IMR-90 (cell line): ENCODE results near the gene TJP1. TPM values are rescaled to one million over a fixed set of nuclear protein-coding genes. Genes with fewer than 3 reads are reported as not detected.

Experiments
- ATAC-seq: fragments of 200-7000 bp; cut with Tn5 transposase; 2 replicates; pipeline ENCODE4 v1.9.1; 2020; ENCODE audit warnings: low read depth, mild to moderate bottlenecking, moderate library complexity
- BruUV-seq: library from RNA; stranded (reverse); fragments of 400-500 nt; replicated peaks from 2 replicates; lab custom pipeline; 2021; lab: Mats Ljungman, UMichigan
- CTCF ChIA-PET: fragments of 300-600 bp; formaldehyde crosslinking; extraction: SDS; loops from one replicate; lab custom pipeline; 2021; ENCODE audit warnings: antibody characterized with exemption; lab: Yijun Ruan, JAX
- POLR2A ChIA-PET: fragments of 300-600 bp; sonication (Branson Sonifier 250); formaldehyde crosslinking; loops from one replicate; lab custom pipeline; 2022; ENCODE audit warnings: antibody characterized with exemption; ENCODE audit not compliant: unreplicated experiment; lab: Charles Lee
- DNase-seq: peaks from one replicate; pipeline ENCODE4 v3.0.0; 2013
- H2AFZ ChIP-seq: replicated peaks from 2 replicates; pipeline ENCODE3; 2013; ENCODE audit warnings: low read length, mild to moderate bottlenecking; ENCODE audit not compliant: poor library complexity
- H2AK5ac ChIP-seq: 2 replicates; pipeline ENCODE4 v1.6.1; 2013; ENCODE audit warnings: low read depth, low read length, inconsistent platforms
- H2AK9ac ChIP-seq: replicated peaks from 2 replicates; pipeline ENCODE3; 2013; ENCODE audit warnings: mild to moderate bottlenecking, low read depth, low read length, moderate library complexity; ENCODE audit not compliant: poor library complexity
- H2BK120ac ChIP-seq: 2 replicates; pipeline ENCODE4 v1.6.1; 2013; ENCODE audit warnings: low read depth, low read length, inconsistent platforms
- H2BK15ac ChIP-seq: 3 replicates; pipeline ENCODE4 v1.6.1; 2013; ENCODE audit warnings: low read depth, low read length, inconsistent platforms
- H2BK20ac ChIP-seq: 2 replicates; pipeline ENCODE4 v1.6.1; 2013; ENCODE audit warnings: low read depth, mild to moderate bottlenecking, inconsistent platforms, low read length, moderate library complexity
- H2BK5ac ChIP-seq: 2 replicates; pipeline ENCODE4 v1.6.1; 2013; ENCODE audit warnings: mild to moderate bottlenecking, low read depth, low read length, inconsistent platforms; ENCODE audit not compliant: poor library complexity, severe bottlenecking
- H3K14ac ChIP-seq: replicated peaks from 2 replicates; pipeline ENCODE4 v1.6.1; 2013; ENCODE audit warnings: low read depth, low read length, inconsistent platforms
- H3K18ac ChIP-seq: 2 replicates; pipeline ENCODE4 v1.6.1; 2013; ENCODE audit warnings: low read depth, low read length, control low read depth
- H3K23ac ChIP-seq: 2 replicates; pipeline ENCODE4 v1.6.1; 2013; ENCODE audit warnings: low read depth, low read length, inconsistent platforms
- H3K27ac ChIP-seq: 2 replicates; pipeline ENCODE4 v1.5.1; 2013; ENCODE audit warnings: mild to moderate bottlenecking, control low read depth, low read length; ENCODE audit not compliant: insufficient read depth
- H3K27me3 ChIP-seq: 2 replicates; pipeline ENCODE4 v1.6.1; 2013; ENCODE audit warnings: low read length; ENCODE audit not compliant: control insufficient read depth, insufficient read depth
- H3K36me3 ChIP-seq: 2 replicates; pipeline ENCODE4 v1.6.1; 2013; ENCODE audit warnings: low read length, mixed read lengths; ENCODE audit not compliant: control insufficient read depth, insufficient read depth
- H3K4ac ChIP-seq: 2 replicates; pipeline ENCODE4 v1.6.1; 2013; ENCODE audit warnings: low read depth, low read length, inconsistent platforms
- H3K4me1 ChIP-seq: 2 replicates; pipeline ENCODE4 v1.6.1; 2013; ENCODE audit warnings: low read length, mixed read lengths; ENCODE audit not compliant: control insufficient read depth, insufficient read depth
- H3K4me2 ChIP-seq: 2 replicates; pipeline ENCODE4 v1.6.1; 2013; ENCODE audit warnings: low read depth, mild to moderate bottlenecking, control low read depth, low read length, moderate library complexity
- H3K4me3 ChIP-seq: 2 replicates; pipeline ENCODE4 v1.5.1; 2013; ENCODE audit warnings: low read depth, mild to moderate bottlenecking, control low read depth, low read length, moderate library complexity; ENCODE audit not compliant: insufficient read depth
- H3K56ac ChIP-seq: 2 replicates; pipeline ENCODE4 v1.6.1; 2013; ENCODE audit warnings: low read length, inconsistent platforms; ENCODE audit not compliant: insufficient read depth; ENCODE audit errors: extremely low read depth
- H3K79me1 ChIP-seq, 2 experiments: 2 replicates each; pipeline ENCODE4 v1.6.1; 2013; ENCODE audit warnings: low read length in 2 of 2, inconsistent platforms in 1 of 2, low read depth in 1 of 2
- H3K9ac ChIP-seq: 2 replicates; pipeline ENCODE4 v1.6.1; 2013; ENCODE audit warnings: low read depth, low read length, control low read depth
- H3K9me1 ChIP-seq: 2 replicates; pipeline ENCODE4 v1.6.1; 2013; ENCODE audit warnings: low read length, inconsistent platforms; ENCODE audit not compliant: insufficient read depth
- H3K9me3 ChIP-seq: 2 replicates; pipeline ENCODE4 v1.6.1; 2013; ENCODE audit warnings: low read length; ENCODE audit not compliant: control insufficient read depth, insufficient read depth
- H4K20me1 ChIP-seq: 2 replicates; pipeline ENCODE4 v1.6.1; 2013; ENCODE audit warnings: low read length, inconsistent platforms; ENCODE audit not compliant: insufficient read depth
- H4K5ac ChIP-seq: 2 replicates; pipeline ENCODE4 v1.6.1; 2013; ENCODE audit warnings: mild to moderate bottlenecking, low read depth, low read length, control low read depth
- H4K8ac ChIP-seq, 2 experiments: 2 replicates each; pipeline ENCODE4 v1.6.1; 2013; ENCODE audit warnings: low read depth in 2 of 2, low read length in 2 of 2, control low read depth in 1 of 2, inconsistent platforms in 1 of 2
- H4K91ac ChIP-seq: 2 replicates; pipeline ENCODE4 v1.6.1; 2013; ENCODE audit warnings: low read depth, low read length, inconsistent platforms; ENCODE audit not compliant: insufficient read depth
- BHLHE40 ChIP-seq: fragments of 150-350 bp; IDR thresholded peaks from 2 replicates; pipeline ENCODE4 v1.6.1; 2016; ENCODE audit warnings: mild to moderate bottlenecking, low read depth, low read length
- CHD1 ChIP-seq: IDR thresholded peaks from 2 replicates; pipeline ENCODE4 v1.6.1; 2012; ENCODE audit warnings: low read depth, low read length, improper control_type of control experiment
- CTCF ChIP-seq: conservative IDR thresholded peaks from 2 replicates; pipeline ENCODE4 v1.5.1; 2012; ENCODE audit warnings: mild to moderate bottlenecking, low read depth, low read length, improper control_type of control experiment
- FOS ChIP-seq: fragments of 150-350 bp; IDR thresholded peaks from 2 replicates; pipeline ENCODE4 v1.6.1; 2016; ENCODE audit warnings: low read depth, low read length
- MAFK ChIP-seq: IDR thresholded peaks from 2 replicates; pipeline ENCODE4 v1.6.1; 2012; ENCODE audit warnings: low read depth, low read length, improper control_type of control experiment
- MAZ ChIP-seq: IDR thresholded peaks from 2 replicates; pipeline ENCODE4 v1.6.1; 2012; ENCODE audit warnings: low read depth, mild to moderate bottlenecking, low read length, improper control_type of control experiment, moderate library complexity, borderline replicate concordance
- MXI1 ChIP-seq: IDR thresholded peaks from 2 replicates; pipeline ENCODE4 v1.6.1; 2012; ENCODE audit warnings: low read depth, mild to moderate bottlenecking, low read length, moderate library complexity, borderline replicate concordance
- NFE2L2 ChIP-seq: fragments of 150-350 bp; IDR thresholded peaks from 2 replicates; pipeline ENCODE4 v1.6.1; 2016; ENCODE audit warnings: low read depth, mild to moderate bottlenecking, low read length
- POLR2A ChIP-seq: IDR thresholded peaks from 2 replicates; pipeline ENCODE4 v1.6.1; 2012; ENCODE audit warnings: mild to moderate bottlenecking, low read depth, low read length
- RFX5 ChIP-seq: IDR thresholded peaks from 2 replicates; pipeline ENCODE4 v1.8.0; 2012; ENCODE audit warnings: low read depth, mild to moderate bottlenecking, low read length, moderate library complexity
- SMC3 ChIP-seq: fragments of 150-350 bp; IDR thresholded peaks from 2 replicates; pipeline ENCODE4 v1.6.1; 2016; ENCODE audit warnings: low read depth, mild to moderate bottlenecking, antibody characterized with exemption, low read length, moderate library complexity
- WGBS, 2 experiments: methylation state at CpG; one replicate each; pipeline versions ENCODE4 v1.1.5 to v1.1.7; 2013; ENCODE audit warnings: missing lambda C conversion rate in 2 of 2; ENCODE audit not compliant: insufficient read length in 1 of 2; ENCODE audit errors: extremely low coverage in 2 of 2; 5-methylcytosine and 5-hydroxymethylcytosine counted together
- dilution Hi-C: fragments of 300-500 bp; cut with HindIII; formaldehyde crosslinking; loops from one replicate; pipeline ENCODE4 v1.14.3; 2018; ENCODE audit warnings: low sequenced_read_pairs; ENCODE audit not compliant: unreplicated experiment
- in situ Hi-C: fragments of 300-500 bp; cut with MboI; formaldehyde crosslinking; loops from 3 replicates; pipeline ENCODE4 v1.14.3; 2019; ENCODE audit warnings: low sequenced_read_pairs, inconsistent platforms, mixed read lengths
- intact Hi-C: fragments of 100-400 bp; cut with micrococcal nuclease; formaldehyde crosslinking; loops from 2 replicates; pipeline ENCODE4 v1.10.0; 2022
- polyA plus RNA-seq, 3 experiments: library from polyadenylated mRNA; depleted of rRNA; stranded (reverse); fragments of >200 nt; gene quantifications; 2 replicates each; pipeline ENCODE4 v1.2.3, GENCODE V29; 2012; ENCODE audit warnings: low replicate concordance in 1 of 3
- total RNA-seq: library from RNA; depleted of rRNA; stranded (reverse); fragments of >200 nt; gene quantifications from 2 replicates; pipeline ENCODE4 v1.2.3, GENCODE V29; 2012

Gene TJP1
- total and polyA plus RNA-seq, 2 of the 4 experiments (the other 2 are of a cell fraction): 42.2 to 43.4 TPM

GRCh38 chr15:29785136-29785535 is 37.1 kb downstream of the TJP1 start:
- peak; percentile 27; the same call in 1 of the 2 replicates for ATAC-seq
- no peak overlapping the region for H3K9ac ChIP-seq
- intact Hi-C loops (no loop called here), in situ Hi-C loops (no loop called here), dilution Hi-C loops (no loop called here)
- H2BK15ac ChIP-seq: no peak overlapping the region
- H2BK20ac ChIP-seq: no peak overlapping the region
- no peak overlapping the region for H3K18ac ChIP-seq
- H3K56ac ChIP-seq: no peak overlapping the region
- no peak overlapping the region for H3K4me3 ChIP-seq
- H3K4ac ChIP-seq: no peak overlapping the region
- H3K23ac ChIP-seq: no peak overlapping the region
- H3K36me3 ChIP-seq: peaks cover 1% of the 10 kb centered on the region; the same call in 1 of the 2 replicates
- H3K4me1 ChIP-seq: peaks cover 2% of the 10 kb centered on the region
- no peaks in the 10 kb centered on the region for H3K27me3 ChIP-seq
- no peak overlapping the region for H4K8ac ChIP-seq
- H3K9me1 ChIP-seq: peaks cover 3% of the 10 kb centered on the region
- H2BK5ac ChIP-seq: no peak overlapping the region
- H2AK9ac ChIP-seq: no peak overlapping the region
- H4K20me1 ChIP-seq: peaks cover 43% of the 10 kb centered on the region; the same call in 1 of the 2 replicates
- no CpG with 5 or more reads among the region's 2 CpGs for WGBS, 2 experiments
- H2AK5ac ChIP-seq: no peak overlapping the region
- H3K14ac ChIP-seq: no peak overlapping the region
- no peak for TF ChIP-seq FOS
- TF ChIP-seq MXI1: no peak
- no peak for TF ChIP-seq POLR2A
- TF ChIP-seq MAZ: no peak
- no peak for TF ChIP-seq CTCF
- TF ChIP-seq CHD1: no peak
- TF ChIP-seq SMC3: no peak
- no peak for TF ChIP-seq BHLHE40
- no peak for TF ChIP-seq NFE2L2
- no peak for TF ChIP-seq RFX5
- TF ChIP-seq MAFK: no peak
- no TSS peak for BruUV-seq
- peak overlapping the region; percentile 53; the same call in 1 of the 2 replicates for H3K4me2 ChIP-seq
- DNase-seq: no peak
- peaks cover 18 to 58% of the 10 kb centered on the region in 2 experiments for H3K79me1 ChIP-seq
- no peak overlapping the region for H3K27ac ChIP-seq
- H2AFZ ChIP-seq: no peak overlapping the region
- H4K91ac ChIP-seq: no peak overlapping the region
- no peak overlapping the region for H4K5ac ChIP-seq
- H3K9me3 ChIP-seq: no peaks in the 10 kb centered on the region; the same call in 1 of the 2 replicates
- ChIA-PET POLR2A (no interaction called here), CTCF (interaction anchor here (0.6 to 1.3 kb wide), 2 partner anchors 11 to 141 kb away, joined by 3 to 4 read pairs; no protein-coding TSS in a partner anchor)
- H2BK120ac ChIP-seq: no peak overlapping the region
